ENCODE measurements around the gene CBY3.
A peak's percentile ranks its signal among the peaks of the same experiment; 100 is the strongest.
"Not testable (repeated sequence)": the region's sequence is repeated elsewhere in the genome, so short reads cannot be mapped to it uniquely, and the experiment has no call there.

The CBY3 gene

DNA sequence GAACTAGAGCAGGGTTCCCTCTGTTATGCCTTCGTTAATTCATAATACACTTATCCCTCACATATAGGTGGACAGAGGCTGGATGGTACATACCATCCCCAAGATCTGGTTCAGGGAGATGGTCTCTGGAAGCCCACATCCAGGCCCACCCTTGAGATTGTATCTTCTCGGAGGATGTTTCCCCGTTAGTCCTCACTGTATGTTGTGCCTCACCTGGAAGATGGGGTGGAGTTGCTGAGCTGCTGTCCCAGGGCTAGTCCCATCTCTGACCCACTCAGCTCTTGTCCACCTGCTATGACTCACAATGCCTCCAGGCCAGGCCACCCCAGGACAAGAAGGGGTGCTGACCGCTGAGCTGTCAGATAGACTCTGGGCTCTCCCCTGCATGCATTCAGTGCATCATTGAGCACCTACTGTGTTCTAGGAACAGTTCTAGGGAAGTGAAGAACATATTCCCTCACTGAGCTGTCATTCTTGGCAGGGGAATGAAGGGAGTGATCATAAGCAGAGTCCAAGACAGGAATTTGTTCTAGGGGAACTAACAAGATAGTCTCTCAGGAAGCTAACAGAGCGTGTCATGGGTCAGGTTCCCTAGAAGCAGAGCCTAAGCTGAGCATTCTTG lies at the start of gene CBY3:
Gene CBY3, minus strand, starts transcription at position 255 of the 622 bp plus-strand sequence. Its CDS starts 116 bp downstream, at position 139.
- DNase-seq: no peak

DNA sequence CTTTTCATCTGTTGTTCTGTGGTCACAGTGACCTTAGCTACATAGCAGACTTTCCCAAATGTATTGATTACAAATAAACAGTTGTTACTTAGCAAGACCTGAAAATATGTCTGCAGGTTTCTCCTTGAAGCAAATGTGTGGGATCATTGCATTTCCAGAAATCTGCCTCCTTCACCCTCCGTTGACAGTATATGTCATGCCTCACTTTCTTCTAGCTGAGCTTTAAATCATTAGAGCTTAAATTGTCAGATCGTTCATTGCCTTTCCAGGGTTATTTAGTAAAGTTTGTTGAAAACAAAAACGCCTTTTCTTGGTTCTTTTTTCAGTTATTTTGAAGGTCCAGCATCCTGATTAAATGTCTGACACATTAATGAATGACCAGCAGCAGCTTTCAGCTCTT lies 49.5 kb upstream of the CBY3 start:
- DNase-seq: no peak

DNA sequence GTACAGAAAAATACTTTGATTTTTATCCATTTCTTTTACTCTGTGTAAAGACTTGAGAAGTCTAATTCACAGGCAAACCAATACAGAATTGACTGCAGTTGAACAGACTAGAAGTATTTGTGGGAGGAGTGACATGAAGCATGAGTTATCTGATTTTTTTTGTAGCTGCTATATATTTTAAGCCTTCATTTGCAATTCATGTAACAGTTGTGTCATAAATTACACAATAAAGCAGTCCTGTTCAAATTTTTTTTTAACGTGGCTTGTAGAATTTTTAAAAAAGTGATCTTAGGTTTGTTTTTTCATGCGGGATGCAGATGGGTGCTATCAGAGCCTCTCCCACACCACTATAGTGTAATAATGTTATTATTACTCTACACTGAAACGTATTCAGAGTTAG lies 48.9 kb upstream of the CBY3 start:
- no peak for DNase-seq

DNA sequence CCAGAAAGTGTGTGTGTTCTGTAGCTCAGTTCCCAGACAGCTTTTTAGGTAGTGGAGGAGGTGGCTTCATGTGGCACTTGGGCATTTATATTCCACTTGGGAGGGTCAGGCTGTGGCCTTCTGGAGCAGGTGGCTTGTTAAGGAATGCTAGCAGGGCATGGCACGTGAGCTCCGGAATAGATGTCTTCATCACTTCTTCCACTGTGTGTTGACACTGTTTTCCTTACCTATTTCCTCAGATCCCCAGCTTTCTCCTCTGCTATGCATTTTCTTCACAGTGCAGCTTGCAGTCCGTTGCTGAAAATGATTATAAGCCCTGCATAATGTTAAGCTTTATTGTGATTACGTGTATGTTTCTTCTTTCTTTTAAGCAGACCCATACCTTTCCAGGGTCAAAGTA lies 48.5 kb upstream of the CBY3 start:
- no peak for DNase-seq

DNA sequence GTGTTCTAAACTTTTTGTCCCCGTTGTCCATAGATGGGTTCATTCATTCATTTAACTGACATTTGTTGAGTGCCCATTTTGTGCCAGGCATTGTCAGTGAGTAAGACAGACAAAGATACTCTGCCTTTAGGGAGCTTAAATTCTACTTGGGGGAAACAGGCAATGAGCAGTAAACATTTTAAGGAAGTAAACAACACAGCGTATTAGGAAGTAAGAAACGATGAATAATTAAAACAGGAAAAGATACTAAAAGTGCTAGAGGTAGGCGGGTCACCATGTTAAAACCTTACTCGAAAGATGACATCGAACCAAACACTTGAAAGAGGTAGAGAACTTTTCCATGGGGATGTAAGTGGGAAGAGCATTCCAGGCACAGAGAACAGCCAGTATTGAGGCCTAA lies 46.3 kb upstream of the CBY3 start:
- DNase-seq: no peak

DNA sequence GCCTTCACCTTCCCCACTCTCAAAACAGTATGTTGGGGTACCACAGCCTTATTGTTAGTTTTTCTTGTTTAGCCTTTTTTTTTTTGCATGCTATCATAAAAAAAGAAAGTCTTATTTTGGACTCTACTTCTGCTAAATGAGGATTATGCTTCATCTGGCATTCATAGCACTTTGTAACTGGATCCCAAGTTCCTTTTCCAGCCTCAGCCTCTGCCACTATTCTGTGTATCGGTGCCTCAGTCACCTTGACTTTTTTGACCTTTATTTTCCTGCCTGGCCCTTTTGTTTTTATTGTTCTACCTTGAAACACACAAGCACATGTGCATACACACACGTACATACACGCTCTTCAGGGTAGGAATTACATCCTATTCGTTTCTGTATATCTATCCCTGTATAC lies 43.3 kb upstream of the CBY3 start:
- no peak for DNase-seq

DNA sequence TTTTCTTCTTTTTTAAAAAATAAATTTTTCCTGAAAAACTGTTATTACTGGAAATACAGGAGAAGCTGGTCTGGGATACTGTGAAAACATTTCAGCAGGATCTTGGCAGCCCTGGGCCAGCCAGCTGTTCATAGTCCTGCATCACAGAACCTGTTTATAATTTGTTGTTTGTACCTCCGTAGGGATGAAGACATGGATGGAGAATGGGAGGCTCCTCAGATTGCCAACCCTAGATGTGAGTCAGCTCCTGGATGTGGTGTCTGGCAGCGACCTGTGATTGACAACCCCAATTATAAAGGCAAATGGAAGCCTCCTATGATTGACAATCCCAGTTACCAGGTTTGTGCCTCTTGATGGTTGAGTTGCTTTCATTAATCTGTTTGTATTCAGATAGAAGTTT lies 39.4 kb upstream of the CBY3 start:
- no peak for DNase-seq

DNA sequence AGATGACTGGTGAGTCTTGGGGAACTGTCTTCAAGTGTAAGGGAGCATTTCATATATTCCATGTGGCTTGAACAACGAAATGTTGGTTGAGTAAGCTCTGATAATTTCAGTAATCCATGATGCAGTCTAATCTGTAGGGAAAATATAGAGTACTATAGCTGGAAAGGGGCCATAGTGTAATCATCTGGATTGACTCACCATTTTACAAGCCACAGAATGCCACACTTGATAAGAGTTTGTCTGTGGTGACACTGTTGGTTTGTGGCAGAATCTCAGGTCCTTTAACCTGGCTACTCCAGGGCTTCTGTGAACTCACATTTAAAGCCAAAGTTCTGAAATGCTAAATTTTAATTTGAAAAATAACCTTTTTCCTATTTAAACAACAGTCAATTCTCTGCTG lies 35.5 kb upstream of the CBY3 start:
- no peak for DNase-seq

DNA sequence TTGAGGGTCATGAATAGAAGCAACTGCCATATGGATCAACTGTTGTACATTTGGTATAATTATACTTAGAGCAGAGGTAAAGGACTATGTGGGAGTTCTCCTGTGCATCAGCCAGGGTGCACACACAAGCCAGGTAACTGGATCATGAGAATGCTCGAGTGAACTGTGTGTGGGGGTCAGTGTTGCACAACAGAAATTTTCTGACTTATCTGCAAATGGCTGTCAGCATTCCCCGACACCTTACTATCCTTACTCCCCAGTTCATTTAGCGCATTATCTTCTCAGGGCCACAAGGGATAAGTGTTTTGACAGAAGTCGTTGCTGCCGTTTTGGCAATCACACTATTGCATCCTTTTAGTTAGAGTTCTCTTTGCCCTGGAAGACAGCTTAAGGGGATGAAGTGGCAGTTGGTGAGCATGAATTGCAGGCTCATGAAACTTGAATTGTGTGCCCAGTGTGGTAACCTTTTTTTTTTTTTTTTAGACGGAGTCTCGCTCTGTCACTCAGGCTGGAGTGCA lies 19.6 kb upstream of the CBY3 start:
- no peak for DNase-seq

DNA sequence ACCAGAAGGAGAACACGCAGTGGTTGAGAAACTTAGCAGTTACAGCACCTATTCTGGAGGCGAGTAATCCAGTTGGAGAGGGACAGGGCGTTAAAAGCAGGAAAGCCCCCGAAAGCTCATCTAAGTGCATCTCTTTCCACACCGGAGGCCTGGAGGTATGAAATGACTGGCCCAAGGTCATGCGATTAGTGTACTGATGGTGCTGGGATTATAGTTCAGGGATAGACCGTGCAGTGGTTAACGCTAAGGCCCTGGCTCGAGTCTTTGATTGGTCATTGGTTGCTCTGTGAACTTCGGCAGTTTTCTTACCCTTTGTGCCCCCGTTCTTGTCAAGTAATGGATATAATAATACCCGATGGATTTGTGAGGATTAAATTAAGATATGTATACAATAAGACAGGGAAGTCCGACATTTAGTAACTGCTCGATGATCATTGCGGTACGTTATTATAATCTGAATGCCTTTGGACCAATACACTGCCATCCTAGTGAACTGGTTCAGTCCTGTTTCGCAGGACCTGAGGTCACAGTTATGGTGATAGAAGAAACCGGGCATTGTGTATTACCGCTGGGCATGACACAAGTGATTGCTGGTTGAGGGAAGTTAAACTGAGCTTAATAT lies 18.9 kb upstream of the CBY3 start:
- peak; percentile 48 for DNase-seq

DNA sequence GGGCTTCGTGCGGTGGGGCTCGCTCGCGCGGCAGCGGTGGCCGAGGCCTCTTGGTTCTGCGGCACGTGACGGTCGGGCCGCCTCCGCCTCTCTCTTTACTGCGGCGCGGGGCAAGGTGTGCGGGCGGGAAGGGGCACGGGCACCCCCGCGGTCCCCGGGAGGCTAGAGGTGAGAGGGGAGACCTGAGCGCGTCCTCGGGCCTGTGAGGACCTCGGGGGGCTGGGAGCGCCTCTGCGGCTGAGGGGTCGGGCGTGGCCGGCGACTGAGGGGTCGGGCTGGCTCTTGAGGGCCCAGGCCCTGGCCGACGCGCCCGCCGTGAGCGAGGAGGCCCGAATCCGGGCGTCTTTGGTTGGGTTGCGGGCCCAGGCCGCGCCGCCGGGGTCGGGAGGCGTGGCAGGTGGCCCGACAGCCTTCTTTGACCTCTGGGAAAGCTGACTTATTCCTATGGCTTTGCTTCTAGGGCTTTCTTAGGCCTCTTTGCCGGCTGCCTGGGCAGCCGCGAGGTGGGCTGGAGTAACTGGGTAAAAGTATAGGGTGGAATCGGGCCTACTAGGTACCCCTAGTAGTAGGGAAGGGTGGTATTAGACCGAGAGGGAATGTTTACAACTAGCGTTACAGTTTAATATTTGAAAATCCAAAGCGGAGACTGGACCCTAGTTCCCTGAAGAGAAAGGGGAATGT lies 18.2 kb upstream of the CBY3 start, which contains the start of gene CANX:
Gene CANX, plus strand, starts transcription at position 33 of the 681 bp plus-strand sequence. CDS start 6,715 bp downstream, outside the sequence.
- no peak for DNase-seq

DNA sequence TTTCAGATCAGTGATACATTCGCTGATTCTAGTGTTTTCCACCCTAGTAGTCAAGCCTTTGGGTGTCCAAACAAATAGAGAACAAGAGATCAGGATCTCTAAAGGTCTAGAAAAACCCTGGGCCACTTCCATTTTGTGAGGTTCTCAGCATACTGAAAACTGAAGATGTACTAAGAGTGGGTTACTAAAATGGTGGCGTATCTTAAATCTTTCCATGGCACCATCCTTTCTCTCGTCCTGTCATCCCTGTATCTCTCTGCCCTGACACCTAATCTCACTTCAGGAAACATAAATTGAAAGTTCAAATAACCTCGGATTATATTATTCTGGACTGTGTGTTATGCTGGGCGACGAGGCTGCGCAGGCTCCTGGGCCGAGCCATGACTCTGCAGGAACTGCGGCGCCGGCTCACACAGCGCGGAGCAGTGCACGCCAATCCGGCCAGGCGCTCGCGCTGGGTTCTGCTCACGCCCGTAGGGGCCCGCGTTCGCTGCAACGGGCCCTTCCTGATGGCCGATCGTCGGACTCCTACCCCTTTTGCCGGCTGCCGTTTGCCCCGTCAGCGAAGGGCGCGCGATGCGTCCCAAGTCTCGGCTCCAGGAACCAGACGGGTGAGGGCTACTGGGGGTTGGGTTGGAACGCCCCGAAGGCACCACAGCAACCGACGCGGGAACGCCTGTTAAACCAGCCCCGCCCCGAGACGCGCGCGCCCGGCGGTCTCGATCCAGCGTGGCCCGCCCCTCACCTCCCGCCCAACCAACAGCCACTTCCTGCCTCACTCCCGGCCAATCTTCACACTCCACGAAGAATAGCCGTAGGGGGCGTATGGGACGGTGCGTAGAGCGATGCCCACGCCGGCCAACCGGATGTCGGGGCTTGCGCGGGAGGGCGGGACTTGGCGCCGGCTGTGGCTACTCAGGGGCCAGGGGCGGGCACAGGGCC lies 17.4 kb upstream of the CBY3 start:
- peak; percentile 99 for DNase-seq

DNA sequence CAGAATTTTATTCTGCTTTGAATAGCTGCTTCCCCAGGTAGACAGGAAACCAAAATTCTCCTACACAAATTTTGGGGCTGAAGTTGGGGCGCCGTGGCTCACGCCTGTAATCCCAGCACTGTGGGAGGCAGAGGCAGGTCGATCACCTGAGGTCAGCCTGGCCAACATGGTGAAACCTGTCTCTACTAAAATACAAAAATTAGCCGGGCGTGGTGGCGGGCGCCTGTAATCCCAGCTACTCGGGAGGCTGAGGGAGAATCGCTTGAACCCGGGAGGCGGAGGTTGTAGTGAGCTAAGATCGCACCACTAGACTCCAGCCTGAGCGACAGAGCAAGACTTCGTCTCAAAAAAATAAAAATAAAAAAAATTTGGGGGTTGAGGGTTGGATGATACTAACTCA lies 16.7 kb upstream of the CBY3 start:
- not testable (repeated sequence) for DNase-seq

DNA sequence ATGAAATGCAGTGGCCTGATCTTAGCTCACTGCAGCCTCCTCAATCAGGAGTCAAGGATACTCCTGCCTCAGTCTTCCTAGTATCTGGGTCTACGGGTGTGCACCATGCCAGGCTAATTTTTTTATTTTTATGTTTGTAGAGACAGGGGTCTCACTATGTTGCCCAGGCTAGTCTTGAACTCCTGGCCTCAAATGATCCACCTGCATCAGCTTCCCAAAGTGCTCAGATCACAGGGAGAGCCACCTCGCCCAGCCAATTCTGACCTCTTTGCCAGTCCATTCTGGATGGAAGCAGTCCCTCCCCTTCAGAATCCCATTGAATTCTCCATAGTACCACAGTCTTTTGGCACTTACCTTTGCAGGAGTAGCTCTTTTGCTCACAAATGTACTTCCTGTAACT lies 16.3 kb upstream of the CBY3 start:
- DNase-seq: no peak

DNA sequence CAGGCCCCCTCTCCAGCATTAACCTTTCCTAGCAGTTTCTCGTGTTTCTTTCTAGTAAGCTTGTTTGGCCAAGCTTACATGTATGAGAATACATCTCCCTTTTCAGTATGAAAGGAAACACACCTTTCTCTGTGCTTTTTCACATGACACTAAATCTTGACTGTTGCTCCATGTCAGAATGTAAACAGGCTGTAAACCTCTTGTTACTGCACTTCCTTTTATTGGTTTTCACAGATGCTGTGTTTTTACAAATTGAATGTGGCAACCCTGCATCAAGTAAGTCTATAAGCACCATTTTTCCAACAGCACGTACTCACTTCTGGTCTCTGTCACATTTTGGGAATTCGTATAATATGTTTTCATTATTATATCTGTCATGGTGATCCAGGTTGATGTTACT lies 15.8 kb upstream of the CBY3 start:
- DNase-seq: no peak

DNA sequence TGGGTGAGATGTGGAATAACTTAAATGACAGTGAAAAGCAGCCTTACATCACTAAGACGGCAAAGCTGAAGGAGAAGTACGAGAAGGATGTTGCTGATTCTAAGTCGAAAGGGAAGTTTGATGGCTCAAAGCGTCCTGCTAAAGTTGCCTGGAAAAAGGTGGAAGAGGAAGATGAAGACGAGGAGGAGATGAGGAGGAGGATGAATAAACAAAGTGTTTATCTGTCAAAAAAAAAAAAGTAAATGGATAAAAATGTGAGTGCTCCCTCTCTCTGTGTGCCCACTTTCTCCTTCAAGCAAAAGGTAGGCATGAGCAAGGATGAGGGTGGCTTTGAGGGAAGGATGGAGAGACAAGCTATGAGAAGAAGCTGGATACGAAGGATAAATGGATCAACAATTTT lies 13.7 kb upstream of the CBY3 start:
- DNase-seq: no peak

DNA sequence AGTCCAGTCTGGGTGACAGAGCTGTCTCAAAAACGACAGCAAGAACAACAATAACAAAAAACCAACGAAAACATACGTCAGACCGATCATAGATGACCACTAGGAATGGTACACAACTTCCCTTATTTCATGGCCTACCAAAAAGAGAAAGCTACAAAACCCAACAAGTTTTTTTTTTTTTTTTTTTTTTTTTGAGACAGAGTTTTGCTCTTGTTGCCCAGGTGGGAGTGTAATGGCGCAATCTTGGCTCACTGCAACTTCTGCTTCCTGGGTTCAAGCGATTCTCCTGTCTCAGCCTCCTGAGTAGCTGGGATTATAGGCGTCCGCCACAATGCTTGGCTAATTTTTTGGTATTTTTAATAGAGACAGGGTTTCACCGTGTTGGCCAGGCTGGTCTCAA lies 8.4 kb upstream of the CBY3 start:
- DNase-seq: not testable (repeated sequence)

DNA sequence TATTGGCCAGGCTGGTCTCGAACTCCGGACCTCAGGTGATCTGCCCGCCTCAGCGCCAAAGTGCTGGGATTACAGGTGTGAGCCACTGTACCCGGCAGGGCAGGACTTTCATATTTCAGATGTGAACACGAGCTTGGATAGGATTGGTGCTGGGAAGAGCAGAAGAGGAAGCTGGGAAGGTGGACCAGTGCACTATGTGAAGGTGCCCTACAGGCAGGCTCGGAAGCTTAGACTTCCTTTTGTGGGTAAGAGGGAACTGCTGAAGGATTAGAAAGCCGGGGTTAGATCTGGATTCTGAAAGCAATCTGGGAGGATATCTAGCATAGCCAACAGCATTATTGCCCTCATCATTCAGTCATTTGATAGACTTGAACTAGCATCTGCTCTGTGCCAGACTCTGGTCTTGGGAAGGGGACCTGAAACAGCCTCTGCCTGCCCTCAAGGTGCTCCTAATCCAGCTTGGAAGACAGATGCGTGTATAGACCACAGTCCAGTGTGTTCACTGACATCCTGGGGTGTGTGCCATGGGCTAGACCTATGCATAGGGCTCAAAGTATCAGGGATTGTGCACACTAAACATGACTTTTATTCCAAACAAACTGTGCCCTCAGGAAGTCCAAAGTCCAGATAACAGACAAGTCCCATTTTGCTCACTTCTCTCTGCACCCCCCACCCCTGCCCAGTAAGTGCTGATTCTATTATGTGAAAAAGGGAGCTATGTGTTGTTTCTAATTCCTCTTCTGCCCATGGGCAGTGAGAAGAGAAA lies 637 bp downstream of the CBY3 start:
- no peak for DNase-seq

DNA sequence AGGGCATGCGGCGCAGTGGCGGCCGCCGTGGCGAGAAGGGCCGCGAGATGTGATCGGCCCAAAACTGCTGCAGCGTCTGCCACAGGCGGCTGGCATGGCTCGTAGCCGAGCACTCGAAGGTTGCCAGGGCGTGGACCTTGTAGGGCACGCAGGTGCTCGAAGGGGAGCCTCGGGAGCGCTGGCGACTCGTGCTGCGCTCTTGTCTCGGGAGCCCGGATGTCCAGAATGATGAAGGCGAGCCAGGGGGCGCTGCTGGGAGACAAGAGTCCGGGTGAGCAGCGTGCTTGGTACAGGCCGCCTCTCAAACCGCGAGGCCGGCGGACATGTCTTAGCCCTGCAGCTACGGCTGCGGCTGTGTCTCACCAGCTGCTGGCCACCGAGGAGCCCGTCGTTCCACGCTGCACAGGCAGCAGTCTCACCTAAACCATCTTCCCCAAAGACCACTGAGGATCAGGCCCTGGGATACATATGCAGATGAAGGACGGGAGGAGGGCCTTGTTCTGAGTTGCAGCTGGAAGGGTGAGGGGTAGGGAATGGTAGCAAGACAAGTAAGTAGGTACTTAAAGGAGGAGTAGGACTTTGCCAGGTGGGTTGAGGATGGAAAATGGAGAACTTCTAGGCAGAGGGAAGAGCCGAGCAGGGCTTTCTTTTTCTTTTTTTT lies 1.7 kb downstream of the CBY3 start:
- peak; percentile 59 for DNase-seq

DNA sequence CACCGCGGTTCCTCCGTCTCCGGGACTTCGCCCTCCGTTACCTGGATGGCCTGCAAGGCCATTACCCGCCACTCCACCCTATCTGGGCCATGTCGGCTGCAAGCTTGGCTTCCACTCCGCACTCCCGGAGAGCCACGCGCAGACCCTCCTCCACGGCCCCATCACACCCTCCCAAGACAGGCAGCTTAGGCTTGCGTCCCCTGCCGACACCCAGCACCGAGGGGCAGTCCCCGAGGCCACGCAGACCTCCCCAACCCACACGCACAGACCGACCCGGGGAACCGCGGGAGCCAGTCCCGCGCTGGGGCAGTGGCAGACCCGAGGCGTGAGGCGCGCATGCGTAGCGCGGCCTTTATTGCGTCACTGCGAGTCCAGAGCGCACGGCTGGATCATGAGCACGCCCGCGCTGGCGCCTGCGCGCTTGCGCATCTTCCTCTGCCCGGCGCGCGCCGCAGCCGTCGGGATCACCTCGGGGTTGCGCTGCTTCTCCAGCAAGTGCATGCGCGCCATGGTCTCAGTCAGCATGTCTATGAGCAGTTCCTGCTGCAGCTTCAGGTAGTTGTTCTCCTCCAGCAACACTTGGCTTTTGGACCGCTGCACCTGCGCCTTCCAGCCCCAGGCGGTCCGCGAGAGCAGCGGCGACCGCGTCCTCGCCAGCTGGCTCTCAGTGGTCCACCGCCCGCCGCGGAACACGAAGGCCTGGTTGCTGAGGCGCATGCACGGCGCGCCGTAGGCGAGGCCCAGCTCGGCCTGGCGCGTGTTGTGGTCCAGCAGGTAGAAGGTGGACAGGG lies 2.4 kb downstream of the CBY3 start:
- peak; percentile 94 for DNase-seq

DNA sequence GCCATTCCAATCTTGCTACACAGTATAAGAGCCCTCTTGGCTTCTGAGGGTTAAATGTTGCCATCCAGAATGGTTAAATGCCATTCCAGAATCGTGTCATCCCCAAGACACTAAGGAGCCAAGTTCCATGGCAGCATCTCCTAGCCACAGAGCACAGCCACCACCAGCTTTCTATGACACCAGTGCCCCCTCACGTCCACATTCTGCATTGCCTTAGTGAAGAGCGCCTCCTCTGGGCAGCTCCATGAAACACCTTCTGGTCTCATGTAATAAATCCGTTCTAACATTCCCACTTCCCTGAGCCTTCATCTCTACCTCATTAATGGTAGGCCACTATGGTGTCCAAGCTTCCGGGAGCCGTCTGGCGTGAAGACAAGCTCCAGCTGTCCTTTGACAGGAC lies 12.4 kb downstream of the CBY3 start:
- DNase-seq: peak; percentile 23

Measured in activated naive CD4-positive, alpha-beta T cell treated with anti-CD3 and anti-CD28 coated beads, Interleukin-2, amount 50 U/mL, for 16 hours (primary cell).